ENCODE results near the gene LTB4R2.
"Not testable (repeated sequence)": the region's sequence is repeated elsewhere in the genome, so short reads cannot be mapped to it uniquely, and the experiment has no call there.

The LTB4R2 gene

GRCh38 chr14:24342889-24343288 lies 32.9 kb downstream of the LTB4R2 start:
- no peak for DNase-seq

GRCh38 chr14:24343795-24344660 lies 34.1 kb downstream of the LTB4R2 start:
- DNase-seq: no peak

- no peak for DNase-seq
Observed at GRCh38 chr14:24347134-24347533, 37.2 kb downstream of the LTB4R2 start.

GRCh38 chr14:24348186-24348585 lies 38.2 kb downstream of the LTB4R2 start:
- no peak for DNase-seq

GRCh38 chr14:24349742-24350141 lies 39.8 kb downstream of the LTB4R2 start:
- DNase-seq: no peak

- DNase-seq: no peak
Observed at GRCh38 chr14:24351517-24351916, 41.6 kb downstream of the LTB4R2 start.

- no peak for DNase-seq
Observed at GRCh38 chr14:24353559-24354481, 43.9 kb downstream of the LTB4R2 start.

- DNase-seq: not testable (repeated sequence)
Observed at GRCh38 chr14:24354482-24354825, 44.5 kb downstream of the LTB4R2 start.

GRCh38 chr14:24355009-24355408 lies 45.1 kb downstream of the LTB4R2 start:
- DNase-seq: no peak

- DNase-seq: no peak
Observed at GRCh38 chr14:24356208-24356607, 46.3 kb downstream of the LTB4R2 start.

- no peak for DNase-seq
Observed at GRCh38 chr14:24360281-24360680, 50.3 kb downstream of the LTB4R2 start.

- DNase-seq: no peak
Observed at GRCh38 chr14:24361326-24361725, 51.4 kb downstream of the LTB4R2 start.
